ENCODE results near the gene EIF4B.

The EIF4B gene

DNA sequence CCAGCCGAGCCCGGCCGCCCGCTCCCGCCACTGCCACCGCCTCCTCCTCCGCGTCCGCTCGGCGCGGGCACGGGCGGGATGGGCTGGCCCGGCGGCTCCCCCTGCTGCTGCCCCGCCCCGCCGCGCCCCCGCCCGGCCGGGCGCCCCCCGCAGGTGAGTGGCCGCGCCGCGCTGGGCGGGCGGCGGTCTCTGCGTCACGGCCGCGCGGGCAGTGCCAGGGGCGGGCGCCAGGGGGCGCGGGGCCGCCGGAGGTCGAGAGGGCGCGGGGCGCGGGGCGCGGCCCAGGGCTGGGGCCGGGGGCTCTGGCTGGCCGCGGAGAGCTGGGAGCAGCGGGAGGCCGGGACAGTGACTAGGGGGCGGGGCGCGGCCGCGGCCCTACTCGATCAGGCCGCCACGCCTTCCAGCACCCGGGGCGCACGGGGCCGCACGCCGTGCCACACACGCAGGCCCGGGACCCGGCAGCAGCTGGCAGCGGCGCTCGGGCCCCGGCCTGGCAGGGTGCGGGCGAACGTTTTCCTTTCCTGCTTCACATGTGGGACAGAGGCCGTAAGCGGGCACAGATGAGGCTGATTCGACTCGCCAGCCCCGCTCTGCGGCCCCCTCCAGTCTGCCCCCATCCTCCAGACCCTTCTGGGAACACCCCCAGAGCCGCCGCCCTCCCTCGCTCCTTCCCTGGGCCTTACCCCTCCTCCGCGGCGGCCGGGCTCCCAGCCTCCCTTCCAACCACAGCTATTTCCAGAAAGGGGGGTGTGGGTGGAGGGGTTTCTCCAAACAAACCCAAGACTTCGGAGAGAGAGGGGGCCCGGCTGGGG, 41.2 kb downstream of the EIF4B start:
- DNase-seq: peak; percentile 70

DNA sequence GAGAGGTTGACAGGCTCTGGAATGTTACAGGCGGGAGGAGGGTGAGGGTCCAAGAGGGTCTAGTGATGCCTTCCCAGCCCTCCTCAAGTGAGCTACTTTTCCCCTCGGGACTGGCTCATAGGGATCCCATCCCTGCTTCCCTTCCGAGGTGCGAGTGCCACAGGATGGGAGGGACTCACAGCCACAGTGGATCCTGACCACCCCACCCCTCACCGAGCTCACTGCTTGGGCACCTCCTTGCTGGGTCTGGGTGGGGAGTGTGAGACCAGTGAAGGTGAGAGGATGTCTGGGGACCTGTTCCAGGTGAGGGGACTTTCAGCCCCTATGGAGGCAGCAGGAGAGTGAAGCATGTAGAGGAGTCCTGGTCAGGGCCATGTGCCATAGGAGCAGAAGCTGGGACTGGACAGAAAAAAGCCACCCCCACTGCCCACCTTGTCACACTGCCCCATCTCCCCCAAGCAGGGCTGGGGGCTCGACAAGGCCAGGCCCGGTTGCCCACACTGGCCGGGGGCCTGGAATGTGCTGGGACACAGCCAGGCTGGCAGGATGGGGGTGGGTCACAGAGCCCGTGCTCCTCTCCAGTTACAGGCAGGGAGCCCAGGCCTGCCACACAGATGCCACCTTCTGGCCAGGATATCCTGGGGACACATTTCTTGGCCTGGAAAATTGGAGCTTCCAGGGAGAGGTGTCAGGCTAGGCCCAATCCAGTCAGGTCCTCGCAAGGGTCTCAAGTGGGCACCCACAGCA, 42.0 kb downstream of the EIF4B start:
- no peak for DNase-seq

DNA sequence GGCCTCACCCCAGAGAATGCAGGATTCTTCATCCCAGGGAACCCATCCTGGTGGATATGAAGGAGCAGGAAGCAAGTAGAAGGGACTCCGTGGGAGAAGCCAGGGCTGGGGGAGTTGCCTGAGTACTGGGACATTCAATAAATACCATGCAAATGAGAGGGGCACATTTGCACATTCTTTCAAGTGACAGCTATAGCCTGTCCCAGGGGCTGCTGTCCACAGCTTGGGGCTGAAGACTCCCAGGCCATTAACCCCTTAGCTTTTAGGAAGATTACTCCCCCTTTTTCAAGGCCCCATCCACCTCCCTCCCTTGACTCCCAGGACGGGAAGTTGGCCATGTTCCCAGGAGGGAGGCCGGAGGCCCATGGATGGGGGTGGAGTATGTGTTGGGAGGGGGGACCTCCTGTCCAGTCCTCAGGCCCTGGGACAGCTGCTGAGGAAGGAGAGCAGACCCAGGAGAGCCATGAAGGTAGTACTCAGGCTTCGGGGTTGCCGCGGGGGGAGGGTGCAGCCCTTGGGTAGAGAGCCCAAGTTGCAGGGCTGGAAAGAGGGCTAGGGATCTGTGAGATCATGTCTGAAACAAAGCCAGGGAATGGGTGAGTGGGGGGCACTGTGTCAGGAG, 42.6 kb downstream of the EIF4B start:
- DNase-seq: no peak

- DNase-seq: no peak
Measured at GRCh38 chr12:53049571-53050318, 43.5 kb downstream of the EIF4B start, which contains the start of gene TNS2. Gene TNS2 (plus strand): TSS chr12:53050065. CDS start chr12:53050186, 121 bp downstream.

GRCh38 chr12:53050426-53051057, 44.3 kb downstream of the EIF4B start:
- no peak for DNase-seq

GRCh38 chr12:53051058-53051880, 45.0 kb downstream of the EIF4B start:
- DNase-seq: no peak

DNA sequence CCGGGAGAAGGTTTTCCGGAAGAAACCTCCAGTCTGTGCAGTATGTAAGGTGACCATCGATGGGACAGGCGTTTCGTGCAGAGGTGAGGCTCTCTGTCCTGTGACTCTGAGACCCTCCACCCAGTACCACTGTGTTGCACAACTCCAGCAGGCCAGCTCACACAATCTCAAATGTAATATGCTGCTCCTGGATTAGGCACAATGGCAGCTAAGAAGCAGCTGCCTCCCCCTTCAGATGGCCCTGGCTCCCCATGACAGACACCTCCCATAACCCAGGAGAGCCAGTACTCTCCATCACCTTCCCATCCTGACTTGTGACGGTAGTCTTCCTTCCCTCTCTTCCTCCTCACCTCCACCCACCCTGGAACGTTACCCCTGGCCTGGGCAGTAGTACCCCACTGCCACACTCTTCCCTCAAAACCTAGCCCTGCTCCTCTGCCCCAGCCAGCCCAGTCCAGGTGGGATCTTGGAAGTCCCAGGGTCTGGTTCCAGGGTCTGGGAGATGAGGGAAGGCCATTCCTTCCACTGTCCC, 45.7 kb downstream of the EIF4B start:
- DNase-seq: no peak

GRCh38 chr12:53052419-53053217, 46.4 kb downstream of the EIF4B start:
- no peak for DNase-seq

DNA sequence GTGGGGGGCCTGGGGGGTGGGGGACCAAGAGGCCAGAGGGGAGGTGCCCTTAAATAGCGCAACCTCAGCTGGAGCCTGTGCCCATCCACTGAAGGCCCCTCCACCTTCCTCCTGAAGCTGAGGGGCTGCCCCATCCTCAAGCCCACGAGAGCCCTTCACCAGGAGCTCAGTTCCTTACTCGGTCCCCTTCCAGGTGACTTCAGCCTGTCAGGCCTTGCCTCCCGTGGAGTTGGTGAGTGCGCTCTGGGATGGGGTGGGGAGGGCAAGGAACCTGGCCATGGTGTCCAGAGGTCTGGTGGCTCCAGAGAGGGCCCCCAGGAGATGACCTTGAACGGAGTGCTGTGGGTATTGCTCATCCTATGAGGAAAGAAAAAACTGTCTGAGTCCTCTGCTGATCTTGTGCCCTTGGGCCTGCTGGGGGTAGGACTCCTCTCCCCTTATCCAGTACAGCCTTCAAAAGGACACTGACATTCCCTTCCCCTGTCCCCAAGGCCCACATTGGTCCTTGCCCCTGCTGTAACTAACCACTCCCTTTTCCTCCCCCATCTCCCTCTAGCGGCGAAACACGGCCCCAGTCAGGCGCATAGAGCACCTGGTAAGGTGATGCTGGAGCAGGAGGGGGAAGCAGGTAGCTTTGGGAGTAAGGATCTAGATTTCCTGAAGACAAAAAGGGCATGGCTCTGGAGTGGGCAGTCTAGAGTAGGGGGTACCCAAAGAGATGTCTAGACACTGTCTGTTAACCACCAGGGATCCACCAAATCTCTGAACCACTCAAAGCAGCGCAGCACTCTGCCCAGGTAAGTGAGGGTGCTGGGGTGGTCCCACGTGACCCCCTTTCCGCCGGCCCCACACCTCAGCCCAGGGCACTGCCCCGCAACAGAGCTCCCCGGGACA, 47.2 kb downstream of the EIF4B start:
- DNase-seq: peak; percentile 43

DNA sequence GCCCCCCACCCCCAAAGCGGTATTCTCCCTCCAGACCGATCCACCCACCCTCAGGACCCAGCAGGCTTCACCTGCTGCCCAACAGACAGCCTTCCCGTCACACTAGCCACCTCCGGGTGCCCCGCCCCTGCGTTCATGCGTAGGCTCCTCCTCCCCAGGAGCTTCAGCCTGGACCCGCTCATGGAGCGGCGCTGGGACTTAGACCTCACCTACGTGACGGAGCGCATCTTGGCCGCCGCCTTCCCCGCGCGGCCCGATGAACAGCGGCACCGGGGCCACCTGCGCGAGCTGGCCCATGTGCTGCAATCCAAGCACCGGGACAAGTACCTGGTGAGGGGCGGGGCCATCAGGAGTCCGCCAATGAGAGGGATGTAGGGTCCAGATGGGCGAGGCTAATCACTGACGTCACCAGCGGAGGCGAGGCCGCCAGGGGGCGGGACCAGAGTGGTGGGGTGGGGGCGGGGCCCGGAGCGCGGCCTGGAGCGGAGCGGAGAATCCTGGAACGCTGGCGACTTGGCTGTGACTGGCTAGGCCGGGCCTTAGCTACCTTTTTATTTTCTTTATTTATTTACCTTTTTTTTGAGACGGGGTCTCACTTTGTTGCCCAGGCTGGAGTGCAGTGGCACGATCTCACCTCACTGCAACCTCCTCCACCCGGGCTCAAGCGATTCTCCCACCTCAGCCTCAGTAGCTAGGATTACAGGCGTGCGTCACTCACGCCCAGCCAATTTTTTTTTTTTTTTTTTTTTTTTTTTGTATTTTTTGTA, 48.0 kb downstream of the EIF4B start:
- peak; percentile 92 for DNase-seq

- DNase-seq: no peak
Measured at GRCh38 chr12:53055471-53056266, 49.4 kb downstream of the EIF4B start.

DNA sequence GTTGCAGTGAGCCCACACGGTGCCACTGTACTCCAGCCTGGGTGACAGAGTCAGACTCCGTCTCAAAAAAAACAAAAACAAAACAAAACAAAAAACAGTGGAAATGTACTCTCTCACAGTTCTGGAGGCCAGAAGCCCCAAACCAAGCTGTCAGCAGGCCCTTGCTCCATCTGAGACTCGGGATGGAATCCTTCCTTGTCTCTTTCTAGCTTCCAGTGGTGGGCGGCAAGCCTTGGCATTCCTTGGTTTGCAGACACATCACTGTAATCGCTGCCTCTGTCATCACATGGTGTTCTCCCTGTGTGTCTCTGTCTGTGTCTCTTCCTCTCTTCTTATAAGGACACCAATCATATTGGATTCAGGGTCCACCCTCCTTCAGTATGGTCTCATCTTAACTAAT, 50.0 kb downstream of the EIF4B start:
- DNase-seq: no peak

DNA sequence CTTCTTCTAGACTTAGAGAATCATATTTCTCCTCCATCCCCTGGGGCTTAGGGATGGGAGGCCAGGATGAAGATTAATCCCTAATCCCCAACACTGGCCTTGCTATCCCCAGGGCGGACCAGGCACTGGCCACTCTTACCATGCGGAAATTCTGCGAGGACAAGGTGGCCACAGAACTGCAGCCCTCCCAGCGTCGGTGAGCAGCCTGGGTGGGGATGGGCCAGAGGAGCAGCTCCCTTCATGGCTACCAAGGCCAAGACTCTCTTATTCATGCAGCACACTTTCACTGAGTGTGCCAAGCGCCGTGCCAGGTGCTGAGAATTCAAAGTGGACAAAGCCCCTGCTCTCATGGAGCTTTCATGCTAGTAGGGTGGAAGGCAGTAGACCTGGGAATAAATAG, 50.6 kb downstream of the EIF4B start:
- DNase-seq: no peak

- DNase-seq: no peak
Measured at GRCh38 chr12:53057816-53058500, 51.7 kb downstream of the EIF4B start.

DNA sequence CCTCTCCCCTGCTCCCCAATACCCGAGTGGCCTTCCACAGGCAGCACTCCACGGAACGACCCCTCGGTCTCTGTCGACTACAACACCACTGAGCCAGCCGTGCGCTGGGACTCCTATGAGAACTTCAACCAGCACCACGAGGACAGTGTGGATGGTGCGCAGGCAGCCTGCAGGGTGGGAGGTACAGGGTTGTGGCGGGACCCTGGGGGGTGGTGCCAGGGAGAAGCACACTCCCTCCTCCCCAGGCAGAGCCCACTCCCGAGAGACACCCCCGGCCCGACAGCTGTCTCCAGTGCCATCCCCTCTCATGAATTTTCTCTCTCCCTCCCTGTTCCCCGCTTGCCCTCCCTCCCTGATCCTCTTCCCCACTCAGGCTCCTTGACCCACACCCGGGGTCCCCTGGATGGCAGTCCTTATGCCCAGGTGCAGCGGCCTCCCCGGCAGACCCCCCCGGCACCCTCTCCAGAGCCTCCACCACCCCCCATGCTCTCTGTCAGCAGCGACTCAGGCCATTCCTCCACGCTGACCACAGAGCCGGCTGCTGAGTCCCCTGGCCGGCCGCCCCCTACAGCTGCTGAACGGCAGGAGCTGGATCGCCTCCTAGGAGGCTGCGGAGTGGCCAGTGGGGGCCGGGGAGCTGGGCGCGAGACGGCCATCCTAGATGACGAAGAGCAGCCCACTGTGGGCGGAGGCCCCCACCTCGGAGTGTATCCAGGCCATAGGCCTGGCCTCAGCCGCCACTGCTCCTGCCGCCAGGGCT, 52.6 kb downstream of the EIF4B start:
- no peak for DNase-seq

- no peak for DNase-seq
Measured at GRCh38 chr12:53059434-53060063, 53.3 kb downstream of the EIF4B start.
